ENCODE measurements around the gene UNC80.

UNC80 gene

GRCh38 chr2:209876211-209876610, 104.6 kb downstream of the UNC80 start:
- POLR2A ChIA-PET, result no interaction called here

GRCh38 chr2:209878701-209879100, 107.1 kb downstream of the UNC80 start:
- TF ChIP-seq FOXA1 (IDR thresholded peaks at IDR 0.05), result no peak
- TF ChIP-seq FOXM1 (IDR thresholded peaks at IDR 0.05; ENCODE audit: borderline replicate concordance), result no peak
- TF ChIP-seq CTBP1 (IDR thresholded peaks at IDR 0.05; ENCODE audit: borderline replicate concordance), result no peak
- TF ChIP-seq SP1 (IDR thresholded peaks at IDR 0.05), result no peak
- no peak for TF ChIP-seq HDGF (IDR thresholded peaks at IDR 0.05; ENCODE audit: borderline replicate concordance)
- TF ChIP-seq LEF1 (IDR thresholded peaks at IDR 0.05; ENCODE audit: borderline replicate concordance), result no peak
- TF ChIP-seq ELF4 (IDR thresholded peaks at IDR 0.05), result no peak
- no peak for TF ChIP-seq ZNF384 (IDR thresholded peaks at IDR 0.05)
- TF ChIP-seq ARNT (IDR thresholded peaks at IDR 0.05), result no peak
- ChIA-PET POLR2A (no interaction called here), CTCF (no interaction called here)
- DNase-seq (ENCODE audit: extremely low spot score), result no peak

More at GRCh38 chr2:209876211-209876610, 104.6 kb downstream of the UNC80 start:
- DNase-seq (ENCODE audit: extremely low spot score), result no peak
- CTCF ChIA-PET, result interaction anchor here (0.7 kb wide), 1 partner anchor 11 kb away, joined by 3 read pairs; no protein-coding TSS in a partner anchor
- TF ChIP-seq ELF4 (IDR thresholded peaks at IDR 0.05) (no peak), L3MBTL2 (conservative IDR thresholded peaks at IDR 0.05) (no peak), SUZ12 (IDR thresholded peaks at IDR 0.05) (no peak), BHLHE40 (IDR thresholded peaks at IDR 0.05; ENCODE audit: borderline replicate concordance) (no peak), ARNT (IDR thresholded peaks at IDR 0.05) (no peak), ZNF384 (IDR thresholded peaks at IDR 0.05) (no peak), FOXK2 (IDR thresholded peaks at IDR 0.05) (no peak), HDGF (IDR thresholded peaks at IDR 0.05; ENCODE audit: borderline replicate concordance) (no peak)

- CTCF ChIA-PET, result no interaction called here
- DNase-seq (ENCODE audit: extremely low spot score), result no peak
- no peak for TF ChIP-seq ARNT (IDR thresholded peaks at IDR 0.05)
- no peak for TF ChIP-seq FOXA1 (IDR thresholded peaks at IDR 0.05)
- no peak for TF ChIP-seq LEF1 (IDR thresholded peaks at IDR 0.05; ENCODE audit: borderline replicate concordance)
- TF ChIP-seq FOXK2 (IDR thresholded peaks at IDR 0.05), result no peak
- no peak for TF ChIP-seq NFRKB (IDR thresholded peaks at IDR 0.05)
- TF ChIP-seq SP1 (IDR thresholded peaks at IDR 0.05), result no peak
- no peak for TF ChIP-seq ELF4 (IDR thresholded peaks at IDR 0.05)
- no peak for TF ChIP-seq ZNF384 (IDR thresholded peaks at IDR 0.05)
- TF ChIP-seq BHLHE40 (IDR thresholded peaks at IDR 0.05; ENCODE audit: borderline replicate concordance), result no peak
- TF ChIP-seq FOXM1 (IDR thresholded peaks at IDR 0.05; ENCODE audit: borderline replicate concordance), result no peak
- POLR2A ChIA-PET, result no interaction called here
Observed at GRCh38 chr2:209900638-209901037, 129.0 kb downstream of the UNC80 start.

DNA sequence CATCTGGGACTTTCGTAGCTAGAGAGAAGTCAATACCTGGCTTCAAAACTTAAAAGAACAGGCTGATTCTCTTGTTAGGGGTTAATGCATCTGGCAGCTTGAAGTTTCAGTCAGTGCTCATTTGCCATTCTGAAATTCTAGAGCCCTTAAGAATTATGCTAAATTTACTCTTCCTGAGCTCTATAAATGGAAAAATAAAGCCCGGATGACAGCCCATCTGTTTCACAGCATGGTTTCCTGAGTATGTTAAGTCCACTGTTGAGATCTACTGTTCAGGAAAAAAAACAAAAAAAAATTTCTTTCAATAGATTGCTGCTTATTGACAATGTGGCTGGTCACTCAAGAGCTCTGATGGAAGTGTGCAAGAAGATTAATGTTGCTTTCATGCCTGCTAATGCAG, 129.5 kb downstream of the UNC80 start:
- no peak for TF ChIP-seq CTBP1 (IDR thresholded peaks at IDR 0.05; ENCODE audit: borderline replicate concordance)
- TF ChIP-seq LEF1 (IDR thresholded peaks at IDR 0.05; ENCODE audit: borderline replicate concordance), result no peak
- POLR2A ChIA-PET, result no interaction called here
- DNase-seq (ENCODE audit: extremely low spot score), result no peak
- CTCF ChIA-PET, result interaction anchor here (0.6 kb wide), 2 partner anchors 70 to 129 kb away, joined by 4 read pairs; no protein-coding TSS in a partner anchor

GRCh38 chr2:209905691-209906090, 134.1 kb downstream of the UNC80 start:
- TF ChIP-seq SUZ12 (IDR thresholded peaks at IDR 0.05) (no peak), FOXA1 (IDR thresholded peaks at IDR 0.05) (no peak), LEF1 (IDR thresholded peaks at IDR 0.05; ENCODE audit: borderline replicate concordance) (no peak), FOXK2 (IDR thresholded peaks at IDR 0.05) (no peak), ARNT (IDR thresholded peaks at IDR 0.05) (no peak), NFRKB (IDR thresholded peaks at IDR 0.05) (no peak), ELF4 (IDR thresholded peaks at IDR 0.05) (no peak), FOXM1 (IDR thresholded peaks at IDR 0.05; ENCODE audit: borderline replicate concordance) (no peak), HDGF (IDR thresholded peaks at IDR 0.05; ENCODE audit: borderline replicate concordance) (no peak), CTBP1 (IDR thresholded peaks at IDR 0.05; ENCODE audit: borderline replicate concordance) (no peak), L3MBTL2 (conservative IDR thresholded peaks at IDR 0.05) (no peak), TARDBP (IDR thresholded peaks at IDR 0.05) (no peak), SP1 (IDR thresholded peaks at IDR 0.05) (no peak), BHLHE40 (IDR thresholded peaks at IDR 0.05; ENCODE audit: borderline replicate concordance) (no peak), ZNF384 (IDR thresholded peaks at IDR 0.05) (no peak)
- TF ChIP-seq, protein P1, sequence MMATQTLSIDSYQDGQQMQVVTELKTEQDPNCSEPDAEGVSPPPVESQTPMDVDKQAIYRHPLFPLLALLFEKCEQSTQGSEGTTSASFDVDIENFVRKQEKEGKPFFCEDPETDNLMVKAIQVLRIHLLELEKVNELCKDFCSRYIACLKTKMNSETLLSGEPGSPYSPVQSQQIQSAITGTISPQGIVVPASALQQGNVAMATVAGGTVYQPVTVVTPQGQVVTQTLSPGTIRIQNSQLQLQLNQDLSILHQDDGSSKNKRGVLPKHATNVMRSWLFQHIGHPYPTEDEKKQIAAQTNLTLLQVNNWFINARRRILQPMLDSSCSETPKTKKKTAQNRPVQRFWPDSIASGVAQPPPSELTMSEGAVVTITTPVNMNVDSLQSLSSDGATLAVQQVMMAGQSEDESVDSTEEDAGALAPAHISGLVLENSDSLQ (IDR thresholded peaks at IDR 0.05), result no peak
- CTCF ChIA-PET, result no interaction called here
- POLR2A ChIA-PET, result no interaction called here
- DNase-seq (ENCODE audit: extremely low spot score), result no peak

- CTCF ChIA-PET, result no interaction called here
- DNase-seq (ENCODE audit: extremely low spot score), result no peak
- TF ChIP-seq FOXM1 (IDR thresholded peaks at IDR 0.05; ENCODE audit: borderline replicate concordance) (no peak), TARDBP (IDR thresholded peaks at IDR 0.05) (no peak), LEF1 (IDR thresholded peaks at IDR 0.05; ENCODE audit: borderline replicate concordance) (no peak), ZNF384 (IDR thresholded peaks at IDR 0.05) (no peak), ELF4 (IDR thresholded peaks at IDR 0.05) (no peak), NFRKB (IDR thresholded peaks at IDR 0.05) (no peak), BHLHE40 (IDR thresholded peaks at IDR 0.05; ENCODE audit: borderline replicate concordance) (no peak), L3MBTL2 (conservative IDR thresholded peaks at IDR 0.05) (no peak), SP1 (IDR thresholded peaks at IDR 0.05) (no peak), SUZ12 (IDR thresholded peaks at IDR 0.05) (no peak), HDGF (IDR thresholded peaks at IDR 0.05; ENCODE audit: borderline replicate concordance) (no peak), FOXA1 (IDR thresholded peaks at IDR 0.05) (no peak), CTBP1 (IDR thresholded peaks at IDR 0.05; ENCODE audit: borderline replicate concordance) (no peak), ARNT (IDR thresholded peaks at IDR 0.05) (no peak), FOXK2 (IDR thresholded peaks at IDR 0.05) (no peak)
- TF ChIP-seq, protein P1 (IDR thresholded peaks at IDR 0.05), result no peak
- POLR2A ChIA-PET, result no interaction called here
Observed at GRCh38 chr2:209907746-209908145, 136.1 kb downstream of the UNC80 start.

- TF ChIP-seq FOXK2 (IDR thresholded peaks at IDR 0.05) (no peak), FOXA1 (IDR thresholded peaks at IDR 0.05) (no peak), LEF1 (IDR thresholded peaks at IDR 0.05; ENCODE audit: borderline replicate concordance) (no peak), SP1 (IDR thresholded peaks at IDR 0.05) (no peak), HDGF (IDR thresholded peaks at IDR 0.05; ENCODE audit: borderline replicate concordance) (no peak), FOXM1 (IDR thresholded peaks at IDR 0.05; ENCODE audit: borderline replicate concordance) (no peak), ARNT (IDR thresholded peaks at IDR 0.05) (no peak), ZNF384 (IDR thresholded peaks at IDR 0.05) (no peak)
- no peak for DNase-seq (ENCODE audit: extremely low spot score)
- ChIA-PET POLR2A (no interaction called here), CTCF (no interaction called here)
Observed at GRCh38 chr2:209908511-209908910, 136.9 kb downstream of the UNC80 start.

All from HEK293T (cell line).